ENCODE measurements around the gene RARRES2.
"Not testable (repeated sequence)": the region's sequence is repeated elsewhere in the genome, so short reads cannot be mapped to it uniquely, and the experiment has no call there.

The RARRES2 gene

GRCh38 chr7:150335774-150336112 lies 5.7 kb downstream of the RARRES2 start:
- no peak for DNase-seq

DNA sequence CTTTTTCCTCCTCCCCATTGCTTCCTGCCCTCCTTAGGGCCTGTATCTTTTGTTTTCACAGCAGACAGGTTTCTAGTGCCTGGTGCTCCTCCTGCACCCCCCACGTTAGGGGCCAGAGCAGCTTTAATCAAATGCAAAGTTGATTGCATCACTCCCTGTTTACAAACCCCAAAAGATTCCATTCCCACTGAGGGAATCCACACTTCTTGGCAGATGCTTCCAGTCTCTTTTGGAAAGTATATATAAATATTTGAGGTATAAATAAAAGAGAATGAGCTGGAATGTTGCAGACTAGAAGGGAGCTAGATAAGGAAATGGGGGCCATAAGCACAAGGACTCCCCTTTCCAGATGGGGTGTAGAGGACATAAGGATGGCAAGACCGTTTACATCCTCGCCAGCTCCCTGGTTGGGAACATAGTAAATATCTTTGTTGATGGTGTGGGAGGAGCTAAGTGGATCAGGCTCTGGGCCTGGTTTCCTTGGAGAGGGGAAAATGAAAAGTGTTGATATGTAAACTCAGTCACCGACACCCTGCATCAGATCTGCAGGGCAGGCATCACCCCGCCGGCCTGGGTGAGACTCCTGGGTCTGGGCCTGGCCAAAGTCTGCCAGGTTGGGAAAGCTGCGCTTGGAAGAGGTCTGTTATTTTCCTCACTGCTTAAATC lies 6.2 kb downstream of the RARRES2 start:
- DNase-seq: no peak

DNA sequence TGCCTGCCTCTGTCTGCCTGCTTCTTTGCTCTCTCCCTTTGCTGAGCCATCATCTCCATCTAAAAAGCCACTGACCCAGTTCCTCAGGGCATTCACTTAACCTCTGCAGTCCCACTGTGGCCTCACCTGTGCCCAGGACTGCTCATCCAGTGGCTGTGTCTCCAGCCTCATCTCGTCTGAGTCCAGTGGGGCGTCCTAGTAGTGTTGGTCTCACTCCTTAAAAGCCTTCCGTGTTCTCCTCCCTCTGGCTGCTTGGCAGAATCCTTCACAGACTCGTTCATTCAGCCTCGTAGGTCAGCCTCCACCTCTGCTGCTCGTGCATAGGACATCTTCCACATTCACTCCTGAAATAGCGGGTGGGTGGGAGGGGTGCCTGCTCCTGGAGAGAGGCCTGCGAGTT lies 7.3 kb downstream of the RARRES2 start:
- no peak for DNase-seq

GRCh38 chr7:150333659-150334058 lies 7.8 kb downstream of the RARRES2 start:
- DNase-seq: no peak

- DNase-seq: no peak
Measured at GRCh38 chr7:150332852-150333635, 8.4 kb downstream of the RARRES2 start.

DNA sequence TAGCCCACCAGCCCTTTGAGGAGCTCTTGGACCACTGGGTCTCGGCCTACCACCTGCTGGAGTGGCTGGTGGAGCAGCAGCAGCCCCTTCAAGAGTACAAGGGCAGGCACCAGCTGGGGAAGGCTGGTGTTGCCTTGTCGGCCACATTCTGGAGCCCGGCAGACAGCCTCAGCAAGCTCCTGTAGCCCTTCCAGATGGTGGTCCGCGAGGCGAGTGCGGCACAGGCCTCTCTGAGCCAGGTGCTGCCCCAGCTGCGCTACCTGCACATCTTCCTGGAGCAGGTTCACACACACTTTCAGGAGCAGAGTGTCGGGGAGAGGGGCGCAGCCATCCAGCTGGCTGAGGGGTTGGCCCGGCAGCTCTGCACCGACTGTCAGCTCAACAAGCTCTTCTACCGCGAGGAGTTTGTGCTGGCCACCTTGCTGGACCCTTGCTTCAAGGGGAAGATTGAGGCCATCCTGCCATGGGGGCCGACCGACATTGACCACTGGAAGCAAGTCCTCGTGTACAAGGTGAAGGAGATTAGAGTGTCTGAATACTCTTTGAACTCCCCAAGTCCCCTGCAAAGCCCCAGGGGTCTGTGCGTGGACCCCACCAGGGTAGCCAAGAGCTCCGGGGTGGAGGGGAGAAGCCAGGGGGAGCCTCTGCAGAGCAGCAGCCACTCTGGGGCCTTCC lies 11.1 kb downstream of the RARRES2 start:
- DNase-seq: no peak

DNA sequence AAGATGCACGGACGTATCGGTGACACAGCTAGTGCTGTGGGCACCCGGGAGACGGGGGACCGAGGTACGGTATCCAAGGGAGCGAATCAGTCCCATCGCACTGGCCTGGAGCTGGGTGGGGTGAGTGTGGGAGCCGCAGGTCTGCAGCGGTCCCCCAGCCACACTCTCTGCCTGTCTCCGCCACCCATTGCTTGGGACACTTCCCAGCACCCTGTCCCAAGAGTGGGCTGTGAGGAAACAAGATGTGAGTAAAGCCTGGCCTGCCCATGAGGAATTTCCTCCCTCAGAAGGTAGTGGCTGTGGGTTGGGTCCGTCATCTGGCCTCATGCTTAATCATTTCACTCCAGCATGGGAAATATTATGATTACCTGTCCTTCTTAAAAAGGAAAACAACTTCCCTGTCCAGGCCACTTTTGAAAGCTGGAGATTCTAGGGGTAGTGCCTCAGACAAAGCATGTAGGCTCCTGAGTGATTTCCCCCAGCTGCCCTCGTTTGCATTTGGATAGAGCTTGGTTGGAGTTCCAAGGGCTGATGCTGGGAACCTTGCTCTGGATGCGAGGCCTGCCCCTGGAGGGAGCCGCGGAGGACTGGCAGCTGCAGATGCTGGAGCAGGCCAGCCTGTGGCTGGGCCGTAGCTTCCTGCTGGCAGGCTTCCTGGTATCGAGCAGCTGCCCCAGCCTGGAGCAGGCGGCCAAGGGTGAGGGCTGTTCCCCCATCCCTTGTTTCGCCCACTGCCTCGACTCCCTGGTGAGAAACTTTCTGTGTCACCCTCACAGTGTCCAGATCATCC lies 11.9 kb downstream of the RARRES2 start:
- no peak for DNase-seq

DNA sequence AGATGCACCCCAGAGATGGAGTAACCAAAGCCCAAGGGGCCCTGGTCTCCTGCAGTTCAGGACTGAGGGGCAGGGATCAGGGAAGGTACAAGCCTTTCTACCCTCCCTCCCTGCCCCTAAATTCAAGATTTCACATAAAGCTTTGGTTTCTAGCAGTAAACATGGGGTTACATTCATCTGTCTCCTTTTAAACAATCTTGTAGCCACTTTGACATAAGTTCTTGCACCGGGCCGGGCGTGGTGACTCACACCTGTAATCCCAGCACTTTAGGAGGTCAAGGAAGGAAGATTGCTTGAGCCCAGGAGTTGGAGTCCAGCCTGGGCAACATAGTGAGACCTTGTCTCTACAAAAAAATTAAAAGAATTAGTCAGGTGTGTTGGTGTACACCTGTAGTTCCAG lies 14.1 kb downstream of the RARRES2 start:
- no peak for DNase-seq

- no peak for DNase-seq
Measured at GRCh38 chr7:150326657-150327268, 14.7 kb downstream of the RARRES2 start.

- DNase-seq: no peak
Measured at GRCh38 chr7:150325901-150326300, 15.5 kb downstream of the RARRES2 start.

GRCh38 chr7:150325110-150325611 lies 16.3 kb downstream of the RARRES2 start:
- DNase-seq: no peak

DNA sequence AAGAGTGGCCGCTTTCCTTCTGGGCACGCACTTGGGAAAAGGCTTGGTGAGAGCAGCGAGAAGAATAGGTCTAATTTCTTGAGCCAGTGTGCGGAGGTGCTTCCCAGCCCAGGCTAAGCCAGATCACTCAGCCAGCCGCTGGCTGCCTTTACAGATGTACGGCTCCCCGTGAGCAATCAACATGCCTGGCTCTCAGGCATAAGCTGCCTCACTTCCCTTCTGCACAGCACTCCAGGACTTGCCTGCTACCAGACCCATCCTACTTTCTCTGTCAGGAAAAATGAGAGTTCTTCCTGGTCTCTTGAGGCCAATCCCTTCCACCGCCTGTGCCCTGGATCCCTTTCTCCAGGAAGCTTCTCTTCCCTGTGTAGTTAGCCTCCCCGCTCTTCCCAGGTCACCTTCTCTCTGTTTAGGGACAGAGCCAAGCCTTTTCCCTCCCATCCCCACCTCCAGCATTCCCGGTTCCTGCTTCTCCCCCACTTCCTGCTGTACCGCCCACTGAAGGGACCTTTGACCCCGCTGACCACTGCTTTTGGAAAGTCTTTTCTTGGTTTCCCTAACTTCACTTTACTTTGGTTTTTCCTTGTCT lies 17.0 kb downstream of the RARRES2 start:
- DNase-seq: no peak

DNA sequence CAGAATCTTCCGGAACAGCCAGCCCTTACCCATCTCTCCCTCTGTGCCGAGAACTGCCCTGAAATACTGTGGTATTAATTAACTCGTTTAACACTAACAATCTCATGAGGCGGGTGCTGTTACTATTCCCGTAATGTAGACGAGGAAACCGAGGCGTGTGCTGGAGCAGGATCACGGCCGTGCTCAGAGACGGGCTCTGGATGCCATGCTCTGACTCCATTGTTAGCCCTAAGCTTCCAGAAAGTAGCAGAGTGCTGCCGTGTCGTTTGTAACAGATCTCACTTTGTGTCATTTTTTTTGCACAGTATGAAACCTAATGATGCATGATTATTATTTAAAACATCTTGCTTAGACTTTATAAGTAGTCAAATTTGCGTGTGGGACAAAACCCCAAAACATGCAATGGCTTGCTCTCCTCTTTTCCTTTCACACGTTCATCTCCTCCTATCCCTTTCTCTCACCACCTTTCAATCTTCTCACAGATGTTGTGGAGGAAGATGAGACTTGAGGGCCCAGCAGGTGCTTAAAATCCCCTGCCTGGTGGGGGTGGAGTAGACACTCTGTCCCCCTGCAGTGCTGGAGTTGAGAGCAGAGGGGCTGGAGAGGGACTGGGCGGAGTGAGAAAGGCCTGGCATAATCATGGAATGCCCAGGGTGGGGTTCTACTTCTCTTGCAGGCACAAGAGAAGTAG lies 17.6 kb downstream of the RARRES2 start:
- DNase-seq: no peak

DNA sequence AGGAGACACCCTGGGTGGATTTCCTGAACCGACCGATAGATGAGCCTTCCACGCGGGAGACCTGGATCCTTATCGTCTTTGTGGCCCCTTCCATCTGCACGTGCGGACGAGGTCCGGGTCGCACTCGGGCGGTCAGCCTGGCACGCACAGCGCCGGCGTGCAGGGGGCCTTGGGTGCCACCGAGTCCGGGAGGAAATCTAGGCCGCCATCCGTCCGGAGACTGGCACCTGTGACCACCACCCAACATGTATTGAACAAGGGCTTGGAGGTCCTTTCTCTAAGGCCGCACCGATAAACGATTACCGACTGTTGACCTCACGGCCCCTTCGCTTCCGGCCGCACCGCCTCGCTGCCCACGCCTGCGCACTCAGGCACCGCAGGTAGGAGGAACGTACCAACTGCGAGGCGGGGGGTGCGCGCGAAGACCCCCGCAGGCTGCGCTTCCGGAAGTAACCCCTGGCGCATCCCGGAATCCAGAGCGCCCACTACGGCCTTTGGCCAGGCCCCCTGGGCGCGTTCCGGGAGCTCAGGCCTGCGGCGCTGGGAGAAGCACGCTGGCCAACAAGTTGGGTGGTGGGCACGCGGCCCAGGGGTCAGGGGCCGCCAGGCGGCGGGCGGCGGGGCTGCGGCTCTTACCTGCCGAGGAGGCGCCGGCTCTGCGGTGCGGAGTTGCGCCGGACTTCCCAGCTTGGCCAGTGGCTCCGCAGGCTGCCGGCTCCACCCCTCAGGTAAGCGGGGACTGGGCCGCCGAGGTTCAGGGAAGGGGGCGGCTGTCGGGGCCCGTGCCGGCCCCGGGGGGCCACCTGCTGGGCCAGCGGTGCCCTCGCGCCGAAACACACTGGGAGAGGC lies 18.4 kb downstream of the RARRES2 start, which contains the start of the genes ACTR3C and LRRC61:
TSS of gene ACTR3C (minus strand) at position 713 of the 849 bp plus-strand sequence. CDS start 28,249 bp downstream, outside the sequence.
TSS of gene LRRC61 (plus strand) at position 523 of the 849 bp plus-strand sequence. CDS start 13,507 bp downstream, outside the sequence.
- peak; percentile 49 for DNase-seq

DNA sequence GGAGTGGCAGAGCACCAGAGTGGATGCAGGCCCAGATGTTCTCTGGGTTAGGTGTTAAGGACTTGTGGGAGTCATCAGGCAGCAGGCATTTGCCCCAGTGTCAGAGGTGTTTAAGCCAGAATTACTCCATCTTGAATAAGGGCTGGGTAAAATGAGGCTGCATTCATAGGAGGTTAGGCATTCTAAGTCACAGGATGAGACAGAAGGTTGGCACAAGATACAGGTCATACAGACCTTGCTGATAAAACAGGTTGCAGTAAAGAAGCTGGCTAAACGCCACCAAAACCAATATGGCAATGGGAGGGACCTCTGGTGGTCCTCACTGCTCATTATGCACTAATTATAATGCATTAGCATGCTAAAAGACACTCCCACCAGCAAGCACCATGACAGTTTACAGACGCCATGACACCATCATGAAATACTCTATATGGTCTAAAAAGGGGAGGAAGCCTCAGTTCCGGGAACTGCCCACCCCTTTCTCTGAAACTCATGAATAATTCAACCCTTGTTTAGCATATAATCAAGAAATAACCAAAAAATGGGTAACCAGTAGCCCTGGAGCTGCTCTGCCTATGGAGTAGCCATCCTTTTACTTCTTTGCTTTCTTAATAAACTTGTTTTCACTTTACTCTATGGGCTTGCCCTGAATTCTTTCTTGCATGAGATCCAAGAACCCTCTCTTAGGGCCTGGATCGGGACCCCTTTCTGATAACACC lies 19.2 kb downstream of the RARRES2 start:
- peak; percentile 64 for DNase-seq

DNA sequence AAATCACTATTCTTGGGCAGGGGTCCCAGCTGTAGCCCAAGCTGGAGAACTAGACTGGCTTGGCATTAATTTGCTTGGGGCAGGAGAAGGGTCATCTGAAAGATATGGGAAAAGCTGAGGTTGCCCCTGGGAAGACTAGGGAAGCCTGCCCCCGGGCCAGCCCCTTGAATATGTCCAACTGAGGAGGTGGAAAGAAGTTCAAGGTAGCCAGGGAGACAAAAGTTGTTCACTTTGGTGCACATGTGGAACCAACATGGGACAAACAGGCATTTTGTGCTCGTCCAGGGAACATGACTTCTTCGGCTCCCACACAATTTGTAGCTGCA lies 19.7 kb downstream of the RARRES2 start:
- DNase-seq: no peak

GRCh38 chr7:150317748-150318444 lies 23.5 kb downstream of the RARRES2 start:
- no peak for DNase-seq

- DNase-seq: not testable (repeated sequence)
Measured at GRCh38 chr7:150316987-150317386, 24.4 kb downstream of the RARRES2 start.

DNA sequence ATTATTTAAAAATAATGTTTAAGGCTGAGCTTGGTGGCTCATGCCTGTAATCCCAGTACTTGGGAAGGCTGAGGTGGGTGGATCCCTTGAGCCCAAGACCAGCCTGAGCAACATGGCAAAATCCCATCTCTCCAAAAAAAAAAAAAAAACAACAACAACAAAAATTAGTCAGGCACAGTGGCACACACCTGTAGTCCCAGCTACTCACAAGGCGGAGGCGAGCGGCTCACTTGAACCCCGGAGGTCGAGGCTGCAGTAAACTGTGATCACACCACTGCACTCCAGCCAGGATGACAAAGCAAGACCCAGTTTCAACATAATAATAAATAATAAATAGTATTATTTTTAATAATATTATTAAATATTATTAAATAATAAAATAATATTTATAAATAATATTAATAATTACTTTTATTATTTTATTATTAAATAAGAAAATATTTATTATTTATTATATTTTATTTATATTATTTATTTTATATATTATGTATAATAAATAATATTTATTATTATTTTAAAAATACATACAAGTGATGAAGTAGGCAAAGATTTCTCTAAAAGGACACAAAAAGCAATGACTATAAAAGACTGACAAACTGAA lies 26.7 kb downstream of the RARRES2 start:
- DNase-seq: no peak
